Keratinocyte (primary cell): Measurements from ENCODE around the gene TYW3. TPM values are rescaled to one million over a fixed set of nuclear protein-coding genes. Genes with fewer than 3 reads are reported as not detected.

ENCODE experiments used
- DNase-seq: peaks from one replicate; pipeline ENCODE4 v3.0.0-alpha.2; 2011; ENCODE audit warnings: low read depth, missing footprints, low spot score
- FAIRE-seq: peaks from 2 replicates; lab custom pipeline; 2011; peaks lifted over from hg19 to GRCh38; lab: Jason Lieb, UNC
- H2AFZ ChIP-seq: 2 replicates; pipeline ENCODE4 v1.6.0; 2012; ENCODE audit warnings: low read length, control low read depth, inconsistent platforms; ENCODE audit not compliant: control insufficient read depth
- H3K27ac ChIP-seq: 2 replicates; pipeline ENCODE4 v1.5.1; 2011; ENCODE audit warnings: low read length; ENCODE audit not compliant: control insufficient read depth, insufficient read depth
- H3K27me3 ChIP-seq: 3 replicates; pipeline ENCODE4 v1.6.0; 2011; ENCODE audit warnings: low read length; ENCODE audit not compliant: control insufficient read depth, insufficient read depth; ENCODE audit errors: extremely low read depth
- H3K36me3 ChIP-seq, 2 experiments: 2 replicates in 1 of 2; 3 replicates in 1 of 2; pipeline ENCODE4 v1.5.1; 2011; ENCODE audit warnings: low read length in 2 of 2, mild to moderate bottlenecking in 1 of 2; ENCODE audit not compliant: control insufficient read depth in 2 of 2, insufficient read depth in 2 of 2; ENCODE audit errors: extremely low read depth in 1 of 2
- H3K4me1 ChIP-seq: 3 replicates; pipeline ENCODE4 v1.5.1; 2011; ENCODE audit warnings: low read length; ENCODE audit not compliant: control insufficient read depth, insufficient read depth; ENCODE audit errors: extremely low read depth
- H3K4me2 ChIP-seq: 3 replicates; pipeline ENCODE4 v1.6.0; 2011; ENCODE audit warnings: low read depth, low read length; ENCODE audit not compliant: control insufficient read depth, insufficient read depth; ENCODE audit errors: extremely low read depth
- H3K4me3 ChIP-seq, 3 experiments: fragments of 200-600 bp in 1 of 3; sonication (generic) in 1 of 3; 2 replicates in 2 of 3; 3 replicates in 1 of 3; pipeline ENCODE4 v1.5.1; 2011 to 2016; ENCODE audit warnings: low read length in 3 of 3, mild to moderate bottlenecking in 3 of 3, control low read depth in 2 of 3, inconsistent platforms in 1 of 3, low read depth in 1 of 3, mixed read lengths in 1 of 3, mixed run types in 1 of 3, moderate library complexity in 1 of 3; ENCODE audit not compliant: control insufficient read depth in 2 of 3, insufficient read depth in 2 of 3; ENCODE audit errors: extremely low read depth in 1 of 3
- H3K79me2 ChIP-seq: 2 replicates; pipeline ENCODE4 v1.6.0; 2012; ENCODE audit warnings: low read length; ENCODE audit not compliant: control insufficient read depth, insufficient read depth
- H3K9ac ChIP-seq: 3 replicates; pipeline ENCODE4 v1.6.0; 2011; ENCODE audit warnings: low read length; ENCODE audit not compliant: control insufficient read depth, insufficient read depth; ENCODE audit errors: extremely low read depth
- H3K9me1 ChIP-seq: 3 replicates; pipeline ENCODE4 v1.6.0; 2011; ENCODE audit warnings: low read length; ENCODE audit not compliant: control insufficient read depth, insufficient read depth; ENCODE audit errors: extremely low read depth
- H3K9me3 ChIP-seq: 2 replicates; pipeline ENCODE4 v1.5.1; 2012; ENCODE audit warnings: low read depth, low read length; ENCODE audit not compliant: control insufficient read depth
- H4K20me1 ChIP-seq: 3 replicates; pipeline ENCODE4 v1.6.0; 2011; ENCODE audit warnings: low read length; ENCODE audit not compliant: control insufficient read depth, insufficient read depth; ENCODE audit errors: extremely low read depth
- EZH2 ChIP-seq: IDR thresholded peaks from one replicate; pipeline ENCODE4 v1.6.1; 2012; ENCODE audit warnings: inconsistent platforms, mild to moderate bottlenecking, low read length, moderate library complexity
- dilution Hi-C: fragments of 300-500 bp; cut with MboI; formaldehyde crosslinking; loops from one replicate; pipeline ENCODE4 v1.7.0; 2020; ENCODE audit warnings: low sequenced_read_pairs; ENCODE audit not compliant: extremely low pct_ligation_motif_present
- polyA plus RNA-seq, 5 experiments: library from polyadenylated mRNA; depleted of rRNA in 3 of 5; stranded (reverse) in 3 of 5; stranded (forward) in 1 of 5; unstranded in 1 of 5; fragments of >200 nt; gene quantifications; 1 replicate in 1 of 5; 2 replicates in 3 of 5; 3 replicates in 1 of 5; pipeline versions ENCODE4 v1.2.1 to v1.2.3, GENCODE V29; 2011 to 2012; ENCODE audit warnings: missing spikeins in 2 of 5, low read depth in 1 of 5, low replicate concordance in 1 of 5
- TF ChIP-seq, protein P1 (sequence below), 3 experiments: IDR thresholded peaks in 1 of 3; conservative IDR thresholded peaks in 1 of 3; optimal IDR thresholded peaks in 1 of 3; 2 replicates in 2 of 3; 3 replicates in 1 of 3; pipeline versions ENCODE3 to v1.5.1; 2011; ENCODE audit warnings: low read length in 3 of 3, mild to moderate bottlenecking in 3 of 3, moderate library complexity in 2 of 3, control low read depth in 1 of 3, inconsistent platforms in 1 of 3; ENCODE audit not compliant: insufficient read depth in 2 of 3; ENCODE audit errors: extremely low read depth in 1 of 3

The TYW3 gene
- polyA plus RNA-seq, 1 donor (not counting 4 experiments of a cell fraction or from before 2014, with no cell fraction given), result 25.9 TPM

- H3K27me3 ChIP-seq, result no peaks in the 10 kb centered on the region
- dilution Hi-C loops, result no loop called here
- TF ChIP-seq, protein P1, sequence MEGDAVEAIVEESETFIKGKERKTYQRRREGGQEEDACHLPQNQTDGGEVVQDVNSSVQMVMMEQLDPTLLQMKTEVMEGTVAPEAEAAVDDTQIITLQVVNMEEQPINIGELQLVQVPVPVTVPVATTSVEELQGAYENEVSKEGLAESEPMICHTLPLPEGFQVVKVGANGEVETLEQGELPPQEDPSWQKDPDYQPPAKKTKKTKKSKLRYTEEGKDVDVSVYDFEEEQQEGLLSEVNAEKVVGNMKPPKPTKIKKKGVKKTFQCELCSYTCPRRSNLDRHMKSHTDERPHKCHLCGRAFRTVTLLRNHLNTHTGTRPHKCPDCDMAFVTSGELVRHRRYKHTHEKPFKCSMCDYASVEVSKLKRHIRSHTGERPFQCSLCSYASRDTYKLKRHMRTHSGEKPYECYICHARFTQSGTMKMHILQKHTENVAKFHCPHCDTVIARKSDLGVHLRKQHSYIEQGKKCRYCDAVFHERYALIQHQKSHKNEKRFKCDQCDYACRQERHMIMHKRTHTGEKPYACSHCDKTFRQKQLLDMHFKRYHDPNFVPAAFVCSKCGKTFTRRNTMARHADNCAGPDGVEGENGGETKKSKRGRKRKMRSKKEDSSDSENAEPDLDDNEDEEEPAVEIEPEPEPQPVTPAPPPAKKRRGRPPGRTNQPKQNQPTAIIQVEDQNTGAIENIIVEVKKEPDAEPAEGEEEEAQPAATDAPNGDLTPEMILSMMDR (optimal IDR thresholded peaks at IDR 0.05 in 1 of 3, IDR thresholded peaks at IDR 0.05 in 1 of 3, conservative IDR thresholded peaks at IDR 0.05 in 1 of 3; ENCODE audit: extremely low read depth in 1 of 3, insufficient read depth in 2 of 3, low read length in 3 of 3), result no peak
- TF ChIP-seq EZH2, result no peak
- FAIRE-seq (no peak), DNase-seq (no peak)
- H3K9me1 ChIP-seq, result no peaks in the 10 kb centered on the region
- no peak overlapping the region for H3K9ac ChIP-seq
- no peaks in the 10 kb centered on the region for H3K36me3 ChIP-seq
- H3K9me3 ChIP-seq, result no peaks in the 10 kb centered on the region
- no peak overlapping the region for H3K4me3 ChIP-seq
- H3K79me2 ChIP-seq, result no peaks in the 10 kb centered on the region
- H3K4me1 ChIP-seq, result peaks cover 4% of the 10 kb centered on the region
- no peaks in the 10 kb centered on the region for H4K20me1 ChIP-seq
- no peak overlapping the region for H3K4me2 ChIP-seq
- H2AFZ ChIP-seq, result no peak overlapping the region
- H3K27ac ChIP-seq, result no peak overlapping the region
Measured at GRCh38 chr1:74697832-74698231, 35.1 kb upstream of the TYW3 start.

GRCh38 chr1:74699331-74699730 is 33.6 kb upstream of the TYW3 start:
- no peaks in the 10 kb centered on the region for H3K4me1 ChIP-seq
- H3K9me1 ChIP-seq, result no peaks in the 10 kb centered on the region
- no peaks in the 10 kb centered on the region for H3K36me3 ChIP-seq
- TF ChIP-seq, protein P1 (optimal IDR thresholded peaks at IDR 0.05 in 1 of 3, IDR thresholded peaks at IDR 0.05 in 1 of 3, conservative IDR thresholded peaks at IDR 0.05 in 1 of 3; ENCODE audit: extremely low read depth in 1 of 3, insufficient read depth in 2 of 3, low read length in 3 of 3), result no peak
- no peak for TF ChIP-seq EZH2
- no peak overlapping the region for H3K4me3 ChIP-seq
- H4K20me1 ChIP-seq, result no peaks in the 10 kb centered on the region
- no peak for DNase-seq
- H2AFZ ChIP-seq, result no peak overlapping the region
- no peaks in the 10 kb centered on the region for H3K79me2 ChIP-seq
- no peak overlapping the region for H3K4me2 ChIP-seq
- no peak overlapping the region for H3K27ac ChIP-seq
- FAIRE-seq, result no peak
- H3K9ac ChIP-seq, result no peak overlapping the region
- no peaks in the 10 kb centered on the region for H3K27me3 ChIP-seq
- dilution Hi-C loops, result no loop called here
- no peaks in the 10 kb centered on the region for H3K9me3 ChIP-seq
